SK-N-DZ (cell line): Measurements from ENCODE around the gene NRN1L.
A peak's percentile ranks its signal among the peaks of the same experiment; 100 is the strongest.
"Not testable (repeated sequence)": the region's sequence is repeated elsewhere in the genome, so short reads cannot be mapped to it uniquely, and the experiment has no call there.

ENCODE experiments used
- DNase-seq: peaks from one replicate; pipeline ENCODE4 v3.0.0-alpha.2; 2015; ENCODE audit warnings: low spot score

Gene NRN1L

GRCh38 chr16:67860589-67861398, 23.9 kb upstream of the NRN1L start:
- DNase-seq, result no peak

DNA sequence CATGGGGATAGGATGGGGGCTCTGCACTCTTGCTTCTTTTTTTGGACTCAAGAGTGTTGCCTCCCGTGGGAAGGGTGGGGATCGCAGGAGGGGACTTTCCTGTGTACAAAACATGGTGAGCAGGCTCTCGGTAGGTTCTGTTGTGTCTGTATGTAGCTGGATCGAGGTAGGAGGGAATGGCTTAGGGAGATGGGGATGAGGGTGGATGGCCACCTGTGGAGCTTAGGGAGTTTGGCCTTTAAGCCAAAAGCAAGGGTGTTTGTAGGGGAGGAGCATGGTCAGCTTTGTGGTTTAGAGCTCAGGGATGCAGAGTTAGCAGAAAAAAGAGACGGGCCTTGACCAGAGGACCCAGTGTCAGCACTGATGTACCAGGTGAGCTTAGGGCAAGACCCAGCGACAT, 22.8 kb upstream of the NRN1L start:
- no peak for DNase-seq

- no peak for DNase-seq
These were observed 21.8 kb upstream of the NRN1L start for GRCh38 chr16:67862623-67863583.

GRCh38 chr16:67864044-67864443, 20.6 kb upstream of the NRN1L start:
- DNase-seq, result not testable (repeated sequence)

- DNase-seq, result no peak
These were observed 20.1 kb upstream of the NRN1L start for GRCh38 chr16:67864594-67864993.

GRCh38 chr16:67865318-67865717, 19.4 kb upstream of the NRN1L start:
- no peak for DNase-seq

DNA sequence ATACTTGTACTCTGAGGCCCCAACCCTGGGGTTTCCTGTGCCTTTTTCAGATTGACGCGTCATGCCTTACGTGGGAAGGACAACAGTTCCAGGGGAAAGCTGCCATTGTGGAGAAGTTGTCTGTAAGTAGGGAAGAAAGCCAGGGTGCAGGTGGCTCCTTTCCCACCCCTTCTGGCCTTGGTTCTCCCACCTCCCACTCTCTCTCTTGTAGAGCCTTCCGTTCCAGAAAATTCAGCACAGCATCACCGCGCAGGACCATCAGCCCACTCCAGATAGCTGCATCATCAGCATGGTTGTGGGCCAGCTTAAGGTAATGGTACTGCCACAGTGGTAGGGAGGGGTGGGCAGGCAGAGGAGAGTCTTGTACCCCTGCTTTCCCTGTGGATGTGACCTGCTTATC, 16.4 kb upstream of the NRN1L start:
- no peak for DNase-seq

- DNase-seq, result no peak
These were observed 15.0 kb upstream of the NRN1L start for GRCh38 chr16:67869653-67870052.

GRCh38 chr16:67871256-67871655, 13.4 kb upstream of the NRN1L start:
- no peak for DNase-seq

GRCh38 chr16:67872131-67872630, 12.5 kb upstream of the NRN1L start:
- no peak for DNase-seq

- DNase-seq, result peak; percentile 76
These were observed 11.9 kb upstream of the NRN1L start, which contains the start of gene EDC4 for GRCh38 chr16:67872631-67873434. Gene EDC4, plus strand, starts transcription at chr16:67873052. Its CDS starts 210 bp downstream, at chr16:67873262.

DNA sequence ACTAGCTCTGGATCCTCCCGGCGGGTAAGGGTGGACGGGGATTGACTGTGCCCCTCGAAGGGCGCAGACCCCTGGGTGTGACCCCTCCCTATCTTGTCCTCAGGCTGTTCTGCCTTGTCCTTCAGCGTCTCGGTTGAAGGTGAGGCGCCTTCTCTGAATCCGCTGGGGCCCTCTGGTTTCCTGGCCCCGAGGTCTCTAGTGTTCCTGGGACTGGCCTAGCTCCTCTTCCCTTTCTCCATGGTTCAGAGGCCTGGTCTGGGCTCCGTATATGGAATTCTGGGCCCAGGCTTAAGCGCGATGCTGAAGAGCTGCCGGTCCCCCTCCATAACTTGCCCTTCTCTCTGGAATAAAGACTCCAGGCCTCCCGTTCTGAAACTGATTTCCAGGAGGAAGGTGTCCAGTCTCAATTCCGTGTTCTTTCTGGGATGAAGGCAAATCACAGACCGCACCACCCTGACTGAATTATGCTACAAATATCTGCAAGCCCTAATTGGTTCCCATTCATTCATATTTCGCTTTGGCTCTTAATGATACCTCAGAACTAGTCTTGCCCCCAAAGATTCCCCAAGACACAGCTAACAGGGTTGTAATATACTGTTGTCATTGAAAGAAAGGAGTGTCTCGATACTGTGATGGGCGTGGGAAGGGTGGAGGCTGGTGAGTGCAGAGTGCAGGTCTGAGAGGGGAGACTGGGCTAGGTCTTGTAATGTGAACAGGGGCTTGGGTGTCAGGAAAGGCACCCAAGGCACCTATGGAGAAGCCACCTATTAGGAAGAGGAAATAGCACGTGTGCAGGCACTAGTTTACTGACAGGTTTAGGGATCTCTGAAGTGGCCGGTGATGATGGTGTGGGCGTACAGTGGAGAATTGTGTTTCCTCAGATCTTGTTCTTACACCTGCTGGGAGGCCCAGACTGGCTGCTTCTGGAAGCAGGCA, 11.0 kb upstream of the NRN1L start:
- DNase-seq, result no peak

GRCh38 chr16:67874372-67874771, 10.3 kb upstream of the NRN1L start:
- no peak for DNase-seq

DNA sequence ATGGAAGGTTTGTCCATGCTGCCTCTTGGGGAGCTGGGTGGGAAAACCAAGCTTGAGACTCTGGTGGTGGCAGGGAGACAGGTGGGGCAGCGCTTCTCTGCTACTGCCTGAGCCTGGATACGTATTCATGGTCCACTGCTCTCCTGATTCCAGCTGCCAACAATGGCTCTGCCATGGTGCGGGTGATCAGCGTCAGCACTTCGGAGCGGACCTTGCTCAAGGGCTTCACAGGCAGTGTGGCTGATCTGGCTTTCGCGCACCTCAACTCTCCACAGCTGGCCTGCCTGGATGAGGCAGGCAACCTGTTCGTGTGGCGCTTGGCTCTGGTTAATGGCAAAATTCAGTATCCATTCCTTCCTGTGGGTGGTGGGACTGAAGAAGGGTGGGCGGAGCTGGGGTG, 7.6 kb upstream of the NRN1L start:
- no peak for DNase-seq

DNA sequence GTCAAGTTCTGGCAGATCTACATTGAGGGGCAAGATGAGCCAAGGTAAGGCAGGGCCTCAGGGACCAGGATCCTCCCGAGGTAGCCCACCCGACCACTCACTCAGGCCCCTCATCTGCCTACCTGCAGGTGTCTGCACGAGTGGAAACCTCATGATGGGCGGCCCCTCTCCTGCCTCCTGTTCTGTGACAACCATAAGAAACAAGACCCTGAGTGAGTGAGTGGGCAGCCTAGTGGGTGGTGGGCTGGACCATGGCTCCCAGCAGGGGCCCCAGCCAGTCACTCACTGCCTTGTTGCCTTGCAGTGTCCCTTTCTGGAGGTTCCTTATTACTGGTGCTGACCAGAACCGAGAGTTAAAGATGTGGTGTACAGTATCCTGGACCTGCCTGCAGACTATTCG, 6.5 kb upstream of the NRN1L start:
- DNase-seq, result no peak

GRCh38 chr16:67878846-67879245, 5.8 kb upstream of the NRN1L start:
- DNase-seq, result no peak

- DNase-seq, result no peak
These were observed 5.2 kb upstream of the NRN1L start for GRCh38 chr16:67879462-67879861.

DNA sequence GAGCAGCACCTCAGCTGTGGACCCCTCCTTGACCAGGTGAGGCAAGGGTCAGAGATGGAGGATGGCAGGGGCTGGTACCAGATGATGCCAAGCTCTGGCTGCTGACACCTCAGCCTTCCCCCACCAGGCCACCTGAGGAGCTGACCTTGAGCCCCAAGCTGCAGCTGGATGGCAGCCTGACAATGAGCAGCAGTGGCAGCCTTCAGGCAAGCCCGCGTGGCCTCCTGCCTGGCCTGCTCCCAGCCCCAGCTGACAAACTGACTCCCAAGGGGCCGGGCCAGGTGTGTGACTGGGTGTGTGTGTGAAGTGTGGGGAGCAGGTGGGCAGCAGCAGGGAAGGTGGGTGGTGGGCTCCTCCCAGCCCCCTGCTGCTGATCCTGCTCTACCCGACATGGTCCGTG, 4.7 kb upstream of the NRN1L start:
- DNase-seq, result no peak

GRCh38 chr16:67880584-67880983, 4.1 kb upstream of the NRN1L start:
- DNase-seq, result no peak

GRCh38 chr16:67881621-67882161, 3.0 kb upstream of the NRN1L start:
- no peak for DNase-seq
